GM03348 (cell line): ENCODE measurements around the gene EXOC3.
A peak's percentile ranks its signal among the peaks of the same experiment; 100 is the strongest.

ENCODE experiments used
- DNase-seq: peaks from one replicate; pipeline ENCODE4 v3.0.0; 2012; ENCODE audit warnings: low spot score

The EXOC3 gene

GRCh38 chr5:426392-426976 lies 16.5 kb upstream of the EXOC3 start:
- DNase-seq, result no peak

GRCh38 chr5:427415-428087 lies 15.4 kb upstream of the EXOC3 start:
- no peak for DNase-seq

GRCh38 chr5:428219-428618 lies 14.8 kb upstream of the EXOC3 start:
- no peak for DNase-seq

GRCh38 chr5:428754-429452 lies 14.1 kb upstream of the EXOC3 start:
- DNase-seq, result no peak

- peak; percentile 76 for DNase-seq
These were observed 13.4 kb upstream of the EXOC3 start for GRCh38 chr5:429453-430188.

GRCh38 chr5:430214-430925 lies 12.6 kb upstream of the EXOC3 start:
- no peak for DNase-seq

GRCh38 chr5:431001-431710 lies 11.8 kb upstream of the EXOC3 start:
- DNase-seq, result peak; percentile 70

GRCh38 chr5:431711-432050 lies 11.3 kb upstream of the EXOC3 start:
- no peak for DNase-seq

- no peak for DNase-seq
These were observed 10.6 kb upstream of the EXOC3 start for GRCh38 chr5:432201-432927.

GRCh38 chr5:432928-433791 lies 9.8 kb upstream of the EXOC3 start:
- no peak for DNase-seq

- DNase-seq, result no peak
These were observed 9.1 kb upstream of the EXOC3 start for GRCh38 chr5:433836-434235.

GRCh38 chr5:434443-435146 lies 8.4 kb upstream of the EXOC3 start:
- DNase-seq, result no peak

- DNase-seq, result no peak
These were observed 7.7 kb upstream of the EXOC3 start for GRCh38 chr5:435156-435790.

- DNase-seq, result peak; percentile 63
These were observed 6.9 kb upstream of the EXOC3 start for GRCh38 chr5:435961-436640.

- no peak for DNase-seq
These were observed 6.4 kb upstream of the EXOC3 start for GRCh38 chr5:436641-436975.

- DNase-seq, result no peak
These were observed 5.7 kb upstream of the EXOC3 start for GRCh38 chr5:437281-437771.

- DNase-seq, result no peak
These were observed 4.4 kb upstream of the EXOC3 start for GRCh38 chr5:438481-438981.

- no peak for DNase-seq
These were observed 3.8 kb upstream of the EXOC3 start for GRCh38 chr5:439181-439580.
